Upper lobe of right lung (tissue), 1 donor: ENCODE results near the gene CHD9NB. TPM values are rescaled to one million over a fixed set of nuclear protein-coding genes. Genes with fewer than 3 reads are reported as not detected.

Source experiments
- ATAC-seq: fragments of 200-7000 bp; cut with Tn5 transposase; one replicate; pipeline ENCODE4 v1.9.1; 2020; ENCODE audit warnings: mild to moderate bottlenecking, moderate library complexity
- DNase-seq: peaks from one replicate; pipeline ENCODE4 v3.0.0-alpha.2; 2020
- H3K27ac ChIP-seq: fragments of 200-600 bp; one replicate; pipeline ENCODE4 v1.8.0; 2022
- H3K27me3 ChIP-seq: fragments of 200-600 bp; one replicate; pipeline ENCODE4 v1.8.0; 2022; ENCODE audit warnings: mild to moderate bottlenecking
- H3K36me3 ChIP-seq: fragments of 200-600 bp; one replicate; pipeline ENCODE4 v1.8.0; 2022
- H3K4me1 ChIP-seq: fragments of 200-600 bp; one replicate; pipeline ENCODE4 v1.8.0; 2022
- H3K4me3 ChIP-seq: fragments of 200-600 bp; one replicate; pipeline ENCODE4 v1.8.0; 2022; ENCODE audit warnings: mild to moderate bottlenecking
- H3K9me3 ChIP-seq: fragments of 200-600 bp; one replicate; pipeline ENCODE4 v1.8.0; 2022
- CTCF ChIP-seq: fragments of 200-600 bp; IDR thresholded peaks from one replicate; pipeline ENCODE4 v1.8.0; 2022; ENCODE audit warnings: antibody characterized with exemption
- intact Hi-C: fragments of 100-400 bp; cut with DNase I; formaldehyde crosslinking; loops from one replicate; pipeline ENCODE4 v1.11.0; 2022
- total RNA-seq: library from RNA; stranded (reverse); fragmentation: NEBNext Ultra II Directional; extraction: Animal tissue kit (Norgen Biotek cat#: 25700); gene quantifications from one replicate; pipeline ENCODE4 v1.2.1, GENCODE V29; 2021
- donor health status: DM: no; HTN: yes; CAD: no; lungs with severe emphysema.

CHD9NB gene
- total RNA-seq, 1 donor from 2014 or later: 1.1 TPM

DNA sequence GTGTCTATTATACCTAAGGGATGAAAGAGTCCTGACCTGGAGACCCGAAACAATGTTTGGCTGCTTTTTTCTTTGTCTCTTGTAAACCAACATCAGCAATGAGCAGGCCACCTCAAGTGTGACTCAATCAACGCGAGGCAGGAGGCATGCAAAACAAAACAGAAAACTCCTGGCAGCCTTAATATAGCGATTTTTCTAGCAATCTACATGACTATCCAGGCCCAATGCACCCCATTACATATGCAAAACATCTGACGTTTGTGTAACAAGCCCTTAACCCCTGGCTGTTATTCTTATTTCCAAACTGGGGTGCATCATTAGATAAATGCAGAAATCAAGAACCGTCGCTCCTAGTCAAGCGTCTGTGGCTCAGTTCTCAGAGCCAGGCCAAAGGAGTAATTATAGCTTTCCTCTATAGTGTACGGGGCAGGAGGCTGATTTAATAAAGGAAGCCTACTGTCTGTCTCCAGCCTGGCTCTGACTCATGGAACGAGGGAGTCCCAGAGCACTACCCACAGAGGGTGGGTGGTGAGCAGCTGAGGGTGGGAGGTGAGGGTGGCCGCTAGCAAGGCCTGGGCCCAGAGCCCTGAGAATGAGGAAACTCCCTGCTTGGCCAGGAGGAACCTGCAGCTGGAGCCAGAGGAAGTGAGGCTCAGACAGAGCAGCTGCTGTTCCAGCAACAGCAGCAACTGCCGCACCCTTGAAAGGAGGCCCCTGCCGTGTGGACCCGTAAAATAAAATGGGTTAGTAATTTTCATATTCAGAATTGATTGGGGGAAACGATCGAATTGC lies 46.0 kb upstream of the CHD9NB start:
- DNase-seq: peak; percentile 86
- H3K36me3 ChIP-seq: no peaks in the 10 kb centered on the region
- H3K9me3 ChIP-seq: no peaks in the 10 kb centered on the region
- peak overlapping the region; percentile 56 for H3K4me3 ChIP-seq
- peaks cover 45% of the 10 kb centered on the region for H3K4me1 ChIP-seq
- H3K27me3 ChIP-seq: no peaks in the 10 kb centered on the region
- intact Hi-C loops: no loop called here
- peak overlapping the region; percentile 90 for H3K27ac ChIP-seq
- TF ChIP-seq CTCF: no peak
- ATAC-seq: peak; percentile 79

GRCh38 chr16:53097190-53097589 lies 44.5 kb upstream of the CHD9NB start:
- peaks cover 60% of the 10 kb centered on the region for H3K4me1 ChIP-seq
- H3K4me3 ChIP-seq: no peak overlapping the region
- no peaks in the 10 kb centered on the region for H3K27me3 ChIP-seq
- peak overlapping the region; percentile 90 for H3K27ac ChIP-seq
- no peaks in the 10 kb centered on the region for H3K36me3 ChIP-seq
- DNase-seq (no peak), ATAC-seq (no peak)
- TF ChIP-seq CTCF: no peak
- intact Hi-C loops: no loop called here
- H3K9me3 ChIP-seq: no peaks in the 10 kb centered on the region

GRCh38 chr16:53094013-53094630 lies 41.4 kb upstream of the CHD9NB start:
- Histone ChIP-seq H3K27me3 (no peaks in the 10 kb centered on the region), H3K9me3 (no peaks in the 10 kb centered on the region), H3K27ac (peak overlapping the region; percentile 80), H3K36me3 (no peaks in the 10 kb centered on the region), H3K4me3 (no peak overlapping the region), H3K4me1 (peaks cover 72% of the 10 kb centered on the region)
- ATAC-seq: peak; percentile 65
- intact Hi-C loops: no loop called here
- DNase-seq: peak; percentile 89
- no peak for TF ChIP-seq CTCF

GRCh38 chr16:53093162-53093744 lies 40.6 kb upstream of the CHD9NB start:
- Histone ChIP-seq H3K4me1 (peaks cover 65% of the 10 kb centered on the region), H3K27ac (peak overlapping the region; percentile 80), H3K36me3 (no peaks in the 10 kb centered on the region), H3K27me3 (no peaks in the 10 kb centered on the region), H3K4me3 (no peak overlapping the region), H3K9me3 (no peaks in the 10 kb centered on the region)
- DNase-seq (no peak), ATAC-seq (no peak)
- no peak for TF ChIP-seq CTCF
- intact Hi-C loops: no loop called here

GRCh38 chr16:53092284-53092683 lies 39.6 kb upstream of the CHD9NB start:
- H3K36me3 ChIP-seq: no peaks in the 10 kb centered on the region
- DNase-seq: no peak
- no peaks in the 10 kb centered on the region for H3K27me3 ChIP-seq
- H3K4me1 ChIP-seq: peaks cover 60% of the 10 kb centered on the region
- intact Hi-C loops: no loop called here
- no peaks in the 10 kb centered on the region for H3K9me3 ChIP-seq
- H3K4me3 ChIP-seq: no peak overlapping the region
- H3K27ac ChIP-seq: peak overlapping the region; percentile 80
- no peak for ATAC-seq
- no peak for TF ChIP-seq CTCF
